Aorta (tissue), 4 donors: ENCODE measurements around the gene AP1S3. TPM values are rescaled to one million over a fixed set of nuclear protein-coding genes. Genes with fewer than 3 reads are reported as not detected.

Experiments used
- polyA plus RNA-seq, 2 donors: library from polyadenylated mRNA; stranded (reverse); fragments of 200-250 nt; gene quantifications; one replicate each; pipeline ENCODE4 v1.2.3, GENCODE V29; 2013
- total RNA-seq, 2 donors: library from RNA; stranded (reverse); fragmentation: NEBNext Ultra II Directional; extraction: Animal tissue kit (Norgen Biotek cat#: 25700); gene quantifications; one replicate each; pipeline ENCODE4 v1.2.1, GENCODE V29; 2021
- donor health status: healthy with polysubstance abuse.
- donor health status: Bipolar disorder and iron deficiency.
- donor health status: DM: no; HTN: no; CAD: no.
- donor health status: DM: yes; HTN: yes; CAD: no.

The AP1S3 gene
- total and polyA plus RNA-seq, 4 donors = 0.26 to 2.0 (median 0.70) TPM

Other genes with a start within 250 kb of the AP1S3 start
- gene SCG2, start 235.2 kb downstream of the AP1S3 start, total RNA-seq = 1 to 10 TPM; 1.7 to 6.0 TPM
- 1 to 10 TPM; 1.5 to 4.1 TPM for gene SCG2, start 235.2 kb downstream of the AP1S3 start, polyA plus RNA-seq
- 10 to 100 TPM; 51.1 to 56.5 TPM for gene WDFY1, start 107.8 kb upstream of the AP1S3 start, total RNA-seq
- 10 to 100 TPM; 17.4 to 23.1 TPM for gene WDFY1, start 107.8 kb upstream of the AP1S3 start, polyA plus RNA-seq
- 10 to 100 TPM; 11.6 to 13.5 TPM for gene MRPL44, start 119.9 kb upstream of the AP1S3 start, total RNA-seq
- 10 to 100 TPM; 13.7 to 14.4 TPM for gene MRPL44, start 119.9 kb upstream of the AP1S3 start, polyA plus RNA-seq
- gene SERPINE2, start 201.7 kb upstream of the AP1S3 start, total RNA-seq = 100 to 1,000 TPM; 183 to 222 TPM
- gene SERPINE2, start 201.7 kb upstream of the AP1S3 start, polyA plus RNA-seq = 10 to 100 TPM; 11.7 to 12.3 TPM